ENCODE results near the gene COL26A1.

GRCh38 chr7:101589052-101589451 is 226.4 kb downstream of the COL26A1 start:
- no peak for TF ChIP-seq CTCF (IDR thresholded peaks at IDR 0.05; ENCODE audit: poor library complexity)
- no peak for TF ChIP-seq EZH2phosphoT487 (IDR thresholded peaks at IDR 0.05; ENCODE audit: low read depth, severe bottlenecking, unreplicated experiment)
